HL-60 (cell line): Measurements from ENCODE around the gene SCN5A.

Experiments
- DNase-seq, 2 experiments: peaks; one replicate each; pipeline ENCODE4 v3.0.0-alpha.2; 2010 to 2020; ENCODE audit warnings: low read depth in 1 of 2, low spot score in 1 of 2
- H3K27ac ChIP-seq: fragments of 250-450 bp; sonication (Bioruptor Pico); replicated peaks from 2 replicates; pipeline ENCODE4 v1.5.1; 2020; ENCODE audit warnings: mild to moderate bottlenecking, moderate library complexity
- H3K27me3 ChIP-seq: fragments of 250-450 bp; sonication (Bioruptor Pico); 2 replicates; pipeline ENCODE4 v1.5.1; 2021; ENCODE audit warnings: mild to moderate bottlenecking, moderate library complexity; ENCODE audit not compliant: insufficient read depth, poor library complexity, severe bottlenecking
- H3K4me3 ChIP-seq: replicated peaks from 2 replicates; pipeline ENCODE4 v1.5.1; 2011; ENCODE audit warnings: mild to moderate bottlenecking, control low read depth, low read length; ENCODE audit not compliant: insufficient read depth
- CTCF ChIP-seq: IDR thresholded peaks from one replicate; pipeline ENCODE4 v1.5.1; 2011; ENCODE audit warnings: low read length, control low read depth, inconsistent platforms; ENCODE audit not compliant: insufficient read depth
- GABPA ChIP-seq: IDR thresholded peaks from 2 replicates; pipeline ENCODE4 v1.6.1; 2012; ENCODE audit warnings: low read depth
- POLR2AphosphoS5 ChIP-seq: IDR thresholded peaks from 2 replicates; pipeline ENCODE4 v1.6.1; 2012; ENCODE audit warnings: low read depth
- SPI1 ChIP-seq: IDR thresholded peaks from 2 replicates; pipeline ENCODE4 v1.6.1; 2012; ENCODE audit warnings: low read depth, mild to moderate bottlenecking, borderline replicate concordance
- TF ChIP-seq, protein P1 (sequence below): IDR thresholded peaks from 2 replicates; pipeline ENCODE4 v1.6.1; 2012; ENCODE audit warnings: low read depth; ENCODE audit not compliant: insufficient replicate concordance

The SCN5A gene

DNA sequence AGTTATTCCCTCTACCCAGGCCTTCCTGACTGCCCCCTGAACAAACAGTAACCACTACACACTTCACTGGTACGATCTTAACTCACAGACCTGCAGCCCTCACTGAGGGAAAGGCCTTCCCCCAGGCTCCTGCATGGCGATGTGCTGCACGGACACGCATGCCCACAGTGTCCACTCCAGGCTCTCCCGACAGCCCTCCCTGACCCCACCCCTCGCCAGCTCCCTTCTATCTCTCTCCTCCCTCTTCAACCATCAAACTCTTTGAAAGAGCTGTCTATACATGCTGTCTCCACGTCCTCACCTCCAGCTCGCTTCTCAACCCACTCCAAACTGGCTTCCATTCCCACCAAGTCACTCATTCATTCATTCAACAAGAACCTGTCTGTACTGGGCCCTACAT lies 3.9 kb downstream of the SCN5A start:
- Histone ChIP-seq H3K4me3 (no peak overlapping the region), H3K27me3 (peaks cover 23% of the 10 kb centered on the region), H3K27ac (no peak overlapping the region)
- no peak for DNase-seq
- TF ChIP-seq POLR2AphosphoS5 = no peak
- TF ChIP-seq SPI1 = no peak
- no peak for TF ChIP-seq GABPA
- no peak for TF ChIP-seq CTCF
- TF ChIP-seq, protein P1, sequence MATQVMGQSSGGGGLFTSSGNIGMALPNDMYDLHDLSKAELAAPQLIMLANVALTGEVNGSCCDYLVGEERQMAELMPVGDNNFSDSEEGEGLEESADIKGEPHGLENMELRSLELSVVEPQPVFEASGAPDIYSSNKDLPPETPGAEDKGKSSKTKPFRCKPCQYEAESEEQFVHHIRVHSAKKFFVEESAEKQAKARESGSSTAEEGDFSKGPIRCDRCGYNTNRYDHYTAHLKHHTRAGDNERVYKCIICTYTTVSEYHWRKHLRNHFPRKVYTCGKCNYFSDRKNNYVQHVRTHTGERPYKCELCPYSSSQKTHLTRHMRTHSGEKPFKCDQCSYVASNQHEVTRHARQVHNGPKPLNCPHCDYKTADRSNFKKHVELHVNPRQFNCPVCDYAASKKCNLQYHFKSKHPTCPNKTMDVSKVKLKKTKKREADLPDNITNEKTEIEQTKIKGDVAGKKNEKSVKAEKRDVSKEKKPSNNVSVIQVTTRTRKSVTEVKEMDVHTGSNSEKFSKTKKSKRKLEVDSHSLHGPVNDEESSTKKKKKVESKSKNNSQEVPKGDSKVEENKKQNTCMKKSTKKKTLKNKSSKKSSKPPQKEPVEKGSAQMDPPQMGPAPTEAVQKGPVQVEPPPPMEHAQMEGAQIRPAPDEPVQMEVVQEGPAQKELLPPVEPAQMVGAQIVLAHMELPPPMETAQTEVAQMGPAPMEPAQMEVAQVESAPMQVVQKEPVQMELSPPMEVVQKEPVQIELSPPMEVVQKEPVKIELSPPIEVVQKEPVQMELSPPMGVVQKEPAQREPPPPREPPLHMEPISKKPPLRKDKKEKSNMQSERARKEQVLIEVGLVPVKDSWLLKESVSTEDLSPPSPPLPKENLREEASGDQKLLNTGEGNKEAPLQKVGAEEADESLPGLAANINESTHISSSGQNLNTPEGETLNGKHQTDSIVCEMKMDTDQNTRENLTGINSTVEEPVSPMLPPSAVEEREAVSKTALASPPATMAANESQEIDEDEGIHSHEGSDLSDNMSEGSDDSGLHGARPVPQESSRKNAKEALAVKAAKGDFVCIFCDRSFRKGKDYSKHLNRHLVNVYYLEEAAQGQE = no peak

DNA sequence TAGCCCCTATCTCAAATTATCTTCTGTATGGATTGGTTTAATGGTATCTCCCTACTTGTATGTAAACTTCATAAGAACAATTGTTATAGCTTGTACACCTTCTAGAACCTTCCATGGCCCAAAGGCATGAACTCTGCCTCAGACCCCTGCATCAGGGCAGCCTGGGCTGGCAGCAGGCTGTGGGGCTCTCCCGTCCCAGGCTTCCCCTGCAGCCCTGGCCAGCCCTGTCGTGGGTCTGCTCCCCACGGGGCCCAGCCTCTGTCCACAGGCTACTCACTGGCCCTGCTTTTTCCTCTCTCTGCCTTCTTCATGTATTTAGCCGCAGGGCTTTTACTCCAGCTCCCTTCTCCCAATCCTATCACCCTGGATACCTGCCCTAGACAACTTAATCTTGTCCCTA lies 4.4 kb downstream of the SCN5A start:
- no peak for DNase-seq
- TF ChIP-seq GABPA (no peak), SPI1 (no peak), POLR2AphosphoS5 (no peak)
- TF ChIP-seq, protein P1 = no peak
- peaks cover 20% of the 10 kb centered on the region for H3K27me3 ChIP-seq
- no peak overlapping the region for H3K4me3 ChIP-seq
- no peak overlapping the region for H3K27ac ChIP-seq

DNA sequence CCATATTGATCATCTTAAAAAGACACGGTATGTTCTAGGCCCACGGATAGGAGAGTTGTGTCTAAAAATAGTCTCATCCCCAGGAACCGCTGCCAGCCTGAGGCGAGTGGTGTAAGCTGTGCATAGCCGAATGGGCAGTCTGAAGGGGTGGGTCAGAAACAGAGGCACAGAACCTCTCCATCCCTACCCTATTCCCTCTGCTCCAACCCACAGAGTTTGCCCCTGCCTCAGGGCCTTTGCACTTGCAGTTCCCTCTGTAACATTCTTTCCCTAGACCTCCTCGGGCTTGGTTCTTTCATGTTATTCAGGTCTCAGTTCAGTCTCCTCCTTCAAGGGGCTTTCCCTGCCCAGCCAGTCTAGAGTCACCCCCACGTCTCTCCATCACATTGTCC lies 4.8 kb downstream of the SCN5A start:
- TF ChIP-seq CTCF = no peak
- TF ChIP-seq POLR2AphosphoS5 = no peak
- TF ChIP-seq, protein P1 = no peak
- TF ChIP-seq SPI1 = no peak
- TF ChIP-seq GABPA = no peak
- H3K27me3 ChIP-seq = peaks cover 16% of the 10 kb centered on the region
- H3K4me3 ChIP-seq = no peak overlapping the region

More for the DNA sequence above, 4.8 kb downstream of the SCN5A start:
- no peak overlapping the region for H3K27ac ChIP-seq
- DNase-seq = no peak
